Calu3 (cell line): ENCODE data around the gene ZNF235. TPM values are rescaled to one million over a fixed set of nuclear protein-coding genes. Genes with fewer than 3 reads are reported as not detected.

ENCODE experiments used
- Bru-seq: library from RNA; stranded (reverse); fragments of 400-500 nt; gene quantifications from one replicate; lab custom pipeline; 2021; lab: Mats Ljungman, UMichigan
- BruChase-seq, 2 experiments: library from RNA; stranded (reverse); fragments of 400-500 nt; gene quantifications; one replicate each; lab custom pipeline; 2021; lab: Mats Ljungman, UMichigan
- BruUV-seq: library from RNA; stranded (reverse); fragments of 400-500 nt; replicated peaks from 2 replicates; lab custom pipeline; 2021; lab: Mats Ljungman, UMichigan
- CTCF ChIA-PET: fragments of 300-600 bp; sonication (Branson Sonifier 250); formaldehyde crosslinking; loops from one replicate; lab custom pipeline; 2022; ENCODE audit warnings: antibody characterized with exemption; lab: Charles Lee
- DNase-seq: peaks from one replicate; pipeline ENCODE4 v3.0.0; 2022
- H3K27ac Mint-ChIP-seq: one replicate; pipeline ENCODE4 v1.8.0; 2022; ENCODE audit warnings: mixed read lengths; ENCODE audit not compliant: unreplicated experiment
- H3K27me3 Mint-ChIP-seq: one replicate; pipeline ENCODE4 v1.8.0; 2022; ENCODE audit warnings: mixed read lengths; ENCODE audit not compliant: unreplicated experiment
- H3K36me3 Mint-ChIP-seq: one replicate; pipeline ENCODE4 v1.8.0; 2022; ENCODE audit warnings: mild to moderate bottlenecking, moderate library complexity, mixed read lengths; ENCODE audit not compliant: insufficient read depth, unreplicated experiment
- H3K4me1 Mint-ChIP-seq: one replicate; pipeline ENCODE4 v1.8.0; 2022; ENCODE audit warnings: mild to moderate bottlenecking, low read depth, mixed read lengths; ENCODE audit not compliant: unreplicated experiment
- H3K4me3 Mint-ChIP-seq: one replicate; pipeline ENCODE4 v1.8.0; 2022; ENCODE audit warnings: mild to moderate bottlenecking, low read depth, moderate library complexity, mixed read lengths; ENCODE audit not compliant: unreplicated experiment
- H3K9me3 Mint-ChIP-seq: one replicate; pipeline ENCODE4 v1.8.0; 2022; ENCODE audit warnings: low read depth, mixed read lengths; ENCODE audit not compliant: unreplicated experiment
- intact Hi-C: fragments of 100-400 bp; cut with micrococcal nuclease; formaldehyde crosslinking; loops from one replicate; pipeline ENCODE4 v1.10.0; 2022; ENCODE audit not compliant: unreplicated experiment
- long read RNA-seq: library from polyadenylated mRNA; stranded (forward); transcript quantifications from one replicate; pipeline ENCODE4 v2.0.0, GENCODE V29; 2022
- total RNA-seq: library from RNA; stranded (reverse); gene quantifications from 2 replicates; pipeline ENCODE4 v1.2.3, GENCODE V29; 2022
- TF ChIP-seq, protein P1 (sequence below): fragments of 200-600 bp; IDR thresholded peaks from one replicate; pipeline ENCODE4 v1.8.0; 2022; ENCODE audit warnings: antibody characterized with exemption; ENCODE audit not compliant: unreplicated experiment

ZNF235 gene
- total RNA-seq, result 8.1 and 8.5 TPM in 2 replicates
- percentile 57 among the genes with signal in this experiment for Bru-seq, nascent RNA
- BruChase-seq, experiment 1, labeled RNA remaining after a 6-hour chase, result percentile 72 among the genes with signal in this experiment
- percentile 75 among the genes with signal in this experiment for BruChase-seq, experiment 2, labeled RNA remaining after a 2-hour chase
- long read RNA-seq, full-length matches to known transcripts, result 8 of 14 reads
- long read RNA-seq, partial matches to known transcripts, result 0 of 14 reads
- long read RNA-seq, other reads (novel, unspliced or antisense), result 6 of 14 reads

DNA sequence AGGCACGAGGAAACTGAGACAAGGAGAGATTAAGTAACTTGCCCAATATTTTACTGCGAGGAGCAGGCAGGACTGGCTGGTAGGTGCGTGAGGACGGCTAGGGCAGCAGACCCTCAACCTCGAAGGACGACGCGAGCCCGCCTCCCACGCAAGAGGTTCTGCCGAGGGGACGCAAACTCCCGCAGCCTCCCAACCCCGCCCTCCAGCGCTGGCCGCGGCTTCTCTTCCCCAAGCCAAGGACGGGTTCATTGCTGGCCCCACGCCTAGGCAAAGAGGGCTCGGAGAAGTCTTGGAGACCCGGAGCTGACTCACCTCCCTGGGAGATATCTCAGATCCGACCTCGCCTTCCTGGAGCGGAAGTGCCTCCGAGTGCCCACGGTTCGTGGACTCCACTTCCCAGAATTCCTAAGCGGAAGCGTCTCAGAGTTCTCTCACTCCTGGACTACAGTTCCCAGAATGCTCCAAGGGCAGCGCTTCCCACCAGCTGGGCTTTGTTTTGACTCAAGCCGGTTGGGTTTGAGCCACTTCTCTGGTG, at the start of gene ZNF235:
Gene ZNF235 (minus strand): TSS at position 367 of the 535 bp plus-strand sequence. CDS start 1,621 bp downstream, outside the sequence.
- Mint-ChIP-seq H3K4me3 (peak within 1 kb of the TSS; percentile 88), H3K4me1 (no peaks in the 10 kb centered on the region), H3K27me3 (no peaks in the 10 kb centered on the region), H3K9me3 (peaks cover 2% of the 10 kb centered on the region), H3K36me3 (peaks cover 13% of the 10 kb centered on the region), H3K27ac (peak within 1 kb of the TSS; percentile 84)
- no TSS peak for BruUV-seq
- TF ChIP-seq, protein P1, sequence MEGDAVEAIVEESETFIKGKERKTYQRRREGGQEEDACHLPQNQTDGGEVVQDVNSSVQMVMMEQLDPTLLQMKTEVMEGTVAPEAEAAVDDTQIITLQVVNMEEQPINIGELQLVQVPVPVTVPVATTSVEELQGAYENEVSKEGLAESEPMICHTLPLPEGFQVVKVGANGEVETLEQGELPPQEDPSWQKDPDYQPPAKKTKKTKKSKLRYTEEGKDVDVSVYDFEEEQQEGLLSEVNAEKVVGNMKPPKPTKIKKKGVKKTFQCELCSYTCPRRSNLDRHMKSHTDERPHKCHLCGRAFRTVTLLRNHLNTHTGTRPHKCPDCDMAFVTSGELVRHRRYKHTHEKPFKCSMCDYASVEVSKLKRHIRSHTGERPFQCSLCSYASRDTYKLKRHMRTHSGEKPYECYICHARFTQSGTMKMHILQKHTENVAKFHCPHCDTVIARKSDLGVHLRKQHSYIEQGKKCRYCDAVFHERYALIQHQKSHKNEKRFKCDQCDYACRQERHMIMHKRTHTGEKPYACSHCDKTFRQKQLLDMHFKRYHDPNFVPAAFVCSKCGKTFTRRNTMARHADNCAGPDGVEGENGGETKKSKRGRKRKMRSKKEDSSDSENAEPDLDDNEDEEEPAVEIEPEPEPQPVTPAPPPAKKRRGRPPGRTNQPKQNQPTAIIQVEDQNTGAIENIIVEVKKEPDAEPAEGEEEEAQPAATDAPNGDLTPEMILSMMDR, result no peak
- intact Hi-C loops, result loop anchor here (2.0 kb wide), 1 partner anchor 92 kb away; the partner anchor contains the start of gene ZNF227
- CTCF ChIA-PET, result interaction anchor here (0.6 to 1.2 kb wide), 4 partner anchors 8 to 629 kb away, joined by 3 to 5 read pairs (median 4); partner anchors contain the start of gene ZNF233
- peak; percentile 92 for DNase-seq

DNA sequence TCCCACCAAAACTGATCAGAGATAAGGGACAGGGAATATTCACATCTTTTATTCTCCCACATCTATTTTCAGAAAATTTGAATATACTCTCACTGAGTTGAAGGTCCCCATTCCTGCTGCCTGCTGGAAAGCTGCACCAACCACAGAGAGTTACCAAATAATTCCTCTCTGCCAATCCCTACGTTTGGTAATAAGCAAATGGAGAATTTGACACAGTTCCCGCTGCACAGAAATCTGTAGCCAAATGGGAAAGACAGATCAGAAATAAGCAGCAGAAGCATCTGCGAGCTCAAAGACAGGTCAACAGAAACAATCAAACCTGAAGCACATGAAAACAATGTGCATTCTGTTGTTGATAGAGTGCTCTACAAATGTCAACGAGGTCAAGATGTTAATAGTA, 41.7 kb upstream of the ZNF235 start:
- no peaks in the 10 kb centered on the region for H3K36me3 Mint-ChIP-seq
- DNase-seq, result no peak
- no peak overlapping the region for H3K27ac Mint-ChIP-seq
- intact Hi-C loops, result no loop called here
- H3K27me3 Mint-ChIP-seq, result no peaks in the 10 kb centered on the region
- TF ChIP-seq, protein P1, result no peak
- CTCF ChIA-PET, result no interaction called here
- peaks cover 15% of the 10 kb centered on the region for H3K9me3 Mint-ChIP-seq
- no TSS peak for BruUV-seq
- H3K4me3 Mint-ChIP-seq, result no peak overlapping the region
- H3K4me1 Mint-ChIP-seq, result no peaks in the 10 kb centered on the region

DNA sequence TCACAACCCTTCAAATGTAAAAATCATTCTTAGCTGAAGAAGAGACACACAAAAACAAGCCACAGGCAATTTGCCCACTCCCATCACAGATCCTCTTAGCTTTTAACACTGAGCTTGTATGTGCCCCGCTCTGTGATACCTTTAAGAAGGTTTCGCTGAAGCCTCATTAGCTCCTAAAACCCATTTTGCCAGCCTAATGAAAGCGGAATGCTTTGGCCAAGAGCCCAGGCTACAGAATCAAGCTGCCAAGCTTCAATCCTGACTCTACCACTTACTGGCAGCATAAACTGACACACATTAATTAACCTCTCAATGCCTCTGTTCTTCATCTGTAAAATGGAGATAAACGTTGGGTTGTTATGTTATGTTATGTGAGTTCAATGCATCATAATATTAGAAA, 41.1 kb upstream of the ZNF235 start:
- Mint-ChIP-seq H3K4me3 (no peak overlapping the region), H3K27ac (no peak overlapping the region), H3K27me3 (no peaks in the 10 kb centered on the region), H3K36me3 (no peaks in the 10 kb centered on the region), H3K4me1 (no peaks in the 10 kb centered on the region), H3K9me3 (peaks cover 18% of the 10 kb centered on the region)
- DNase-seq, result no peak
- CTCF ChIA-PET, result no interaction called here
- no TSS peak for BruUV-seq
- intact Hi-C loops, result no loop called here
- TF ChIP-seq, protein P1, result no peak

DNA sequence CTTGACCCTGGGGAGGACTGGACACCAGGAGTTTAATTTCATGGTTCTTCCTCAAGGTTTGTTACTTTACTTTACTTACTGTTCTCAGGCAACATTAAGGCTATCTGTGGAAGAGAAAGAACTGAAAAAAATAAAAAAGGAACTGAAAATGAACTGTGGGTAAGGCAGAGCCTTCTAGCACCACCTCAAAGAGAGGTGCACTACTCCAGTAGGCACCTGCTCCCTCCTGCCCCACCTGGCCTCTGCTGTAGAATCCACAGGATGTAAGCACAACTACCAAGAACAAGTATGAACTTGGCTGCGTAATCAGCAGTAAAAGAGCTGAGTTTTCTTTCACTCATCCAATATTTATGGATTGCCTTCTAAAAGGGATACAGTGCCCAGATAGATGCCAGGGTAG, 39.4 kb upstream of the ZNF235 start:
- H3K4me3 Mint-ChIP-seq, result no peak overlapping the region
- CTCF ChIA-PET, result no interaction called here
- no peak overlapping the region for H3K27ac Mint-ChIP-seq
- no peak for DNase-seq
- no TSS peak for BruUV-seq
- TF ChIP-seq, protein P1, result no peak
- H3K27me3 Mint-ChIP-seq, result no peaks in the 10 kb centered on the region
- no peaks in the 10 kb centered on the region for H3K4me1 Mint-ChIP-seq
- intact Hi-C loops, result no loop called here
- H3K9me3 Mint-ChIP-seq, result peaks cover 17% of the 10 kb centered on the region
- H3K36me3 Mint-ChIP-seq, result no peaks in the 10 kb centered on the region
